22Rv1 (cell line): ENCODE results near the gene ADGRL3.

Experiments used
- CTCF ChIP-seq: fragments of 450-650 bp; IDR thresholded peaks from 2 replicates; pipeline ENCODE4 v1.5.1; 2017; ENCODE audit warnings: mild to moderate bottlenecking
- ZFX ChIP-seq: fragments of 450-650 bp; IDR thresholded peaks from 2 replicates; pipeline ENCODE4 v1.6.1; 2017; ENCODE audit warnings: antibody characterized with exemption, borderline replicate concordance

GRCh38 chr4:61276029-61276428 lies 75.9 kb downstream of the ADGRL3 start:
- TF ChIP-seq CTCF (no peak), ZFX (no peak)
